CD8-positive, alpha-beta memory T cell (primary cell): ENCODE data around the gene ADAM8. TPM values are rescaled to one million over a fixed set of nuclear protein-coding genes. Genes with fewer than 3 reads are reported as not detected.
"Not testable (repeated sequence)": the region's sequence is repeated elsewhere in the genome, so short reads cannot be mapped to it uniquely, and the experiment has no call there.

Experiments used
- CTCF ChIA-PET: fragments of 350-600 bp; sonication (Branson Sonifier 250); formaldehyde crosslinking; loops from one replicate; lab custom pipeline; 2021; ENCODE audit warnings: antibody characterized with exemption; lab: Charles Lee
- POLR2A ChIA-PET: fragments of 350-600 bp; sonication (Branson Sonifier 250); formaldehyde crosslinking; loops from one replicate; lab custom pipeline; 2021; ENCODE audit warnings: antibody characterized with exemption; lab: Charles Lee
- DNase-seq, 5 donors: peaks; one replicate each; pipeline versions ENCODE4 v3.0.0 to v3.0.0-alpha.2; 2020 to 2022; ENCODE audit warnings: mixed read lengths in 1 of 5
- H3K27ac ChIP-seq: one replicate; pipeline ENCODE4 v1.7.0; 2013; ENCODE audit warnings: low read depth, mild to moderate bottlenecking, low read length, moderate library complexity
- H3K27me3 ChIP-seq: 2 replicates; pipeline ENCODE4 v1.7.0; 2013; ENCODE audit warnings: low read length, mild to moderate bottlenecking; ENCODE audit not compliant: insufficient read depth, poor library complexity, severe bottlenecking
- H3K36me3 ChIP-seq: 2 replicates; pipeline ENCODE4 v1.7.0; 2013; ENCODE audit warnings: mild to moderate bottlenecking, low read length, moderate library complexity; ENCODE audit not compliant: insufficient read depth
- H3K4me1 ChIP-seq: 2 replicates; pipeline ENCODE4 v1.7.0; 2013; ENCODE audit warnings: mild to moderate bottlenecking, low read length, moderate library complexity; ENCODE audit not compliant: insufficient read depth
- H3K4me3 ChIP-seq: 2 replicates; pipeline ENCODE4 v1.7.0; 2013; ENCODE audit warnings: mild to moderate bottlenecking, low read length
- H3K9me3 ChIP-seq: 2 replicates; pipeline ENCODE4 v1.7.0; 2013; ENCODE audit warnings: mild to moderate bottlenecking, low read length
- H3K27ac Mint-ChIP-seq, 8 donors: one replicate each; pipeline ENCODE4 v1.8.0; 2020 to 2021; ENCODE audit warnings: mixed read lengths in 8 of 8, mild to moderate bottlenecking in 6 of 8, inconsistent platforms in 3 of 8, moderate library complexity in 3 of 8
- H3K27me3 Mint-ChIP-seq, 2 donors: one replicate each; pipeline ENCODE4 v1.8.0; 2020 to 2021; ENCODE audit warnings: mixed read lengths in 2 of 2, mild to moderate bottlenecking in 1 of 2, moderate library complexity in 1 of 2
- H3K36me3 Mint-ChIP-seq, 3 donors: one replicate each; pipeline ENCODE4 v1.8.0; 2020 to 2021; ENCODE audit warnings: mixed read lengths in 3 of 3, inconsistent platforms in 1 of 3, mild to moderate bottlenecking in 1 of 3
- H3K4me1 Mint-ChIP-seq, 3 donors: one replicate each; pipeline ENCODE4 v1.8.0; 2020 to 2021; ENCODE audit warnings: mixed read lengths in 3 of 3, inconsistent platforms in 1 of 3, mild to moderate bottlenecking in 1 of 3
- H3K4me3 Mint-ChIP-seq, 7 donors: one replicate each; pipeline ENCODE4 v1.8.0; 2020 to 2021; ENCODE audit warnings: mixed read lengths in 7 of 7, mild to moderate bottlenecking in 6 of 7, moderate library complexity in 4 of 7, inconsistent platforms in 2 of 7
- H3K9me3 Mint-ChIP-seq, 5 donors: one replicate each; pipeline ENCODE4 v1.8.0; 2020 to 2022; ENCODE audit warnings: mixed read lengths in 5 of 5, mild to moderate bottlenecking in 3 of 5, moderate library complexity in 2 of 5, inconsistent platforms in 1 of 5
- polyA plus RNA-seq: library from polyadenylated mRNA; unstranded; fragments of 300-500 nt; fragmentation: Illumina TruSeq; gene quantifications from one replicate; pipeline ENCODE4 v1.2.3, GENCODE V29; 2021
- total RNA-seq, 2 experiments: library from RNA; stranded (reverse); gene quantifications; one replicate each; pipeline ENCODE4 v1.2.3, GENCODE V29; 2021

Gene ADAM8
- total RNA-seq (10 to 100 TPM; 67.0 to 70.0 TPM), polyA plus RNA-seq (74.9 TPM)

DNA sequence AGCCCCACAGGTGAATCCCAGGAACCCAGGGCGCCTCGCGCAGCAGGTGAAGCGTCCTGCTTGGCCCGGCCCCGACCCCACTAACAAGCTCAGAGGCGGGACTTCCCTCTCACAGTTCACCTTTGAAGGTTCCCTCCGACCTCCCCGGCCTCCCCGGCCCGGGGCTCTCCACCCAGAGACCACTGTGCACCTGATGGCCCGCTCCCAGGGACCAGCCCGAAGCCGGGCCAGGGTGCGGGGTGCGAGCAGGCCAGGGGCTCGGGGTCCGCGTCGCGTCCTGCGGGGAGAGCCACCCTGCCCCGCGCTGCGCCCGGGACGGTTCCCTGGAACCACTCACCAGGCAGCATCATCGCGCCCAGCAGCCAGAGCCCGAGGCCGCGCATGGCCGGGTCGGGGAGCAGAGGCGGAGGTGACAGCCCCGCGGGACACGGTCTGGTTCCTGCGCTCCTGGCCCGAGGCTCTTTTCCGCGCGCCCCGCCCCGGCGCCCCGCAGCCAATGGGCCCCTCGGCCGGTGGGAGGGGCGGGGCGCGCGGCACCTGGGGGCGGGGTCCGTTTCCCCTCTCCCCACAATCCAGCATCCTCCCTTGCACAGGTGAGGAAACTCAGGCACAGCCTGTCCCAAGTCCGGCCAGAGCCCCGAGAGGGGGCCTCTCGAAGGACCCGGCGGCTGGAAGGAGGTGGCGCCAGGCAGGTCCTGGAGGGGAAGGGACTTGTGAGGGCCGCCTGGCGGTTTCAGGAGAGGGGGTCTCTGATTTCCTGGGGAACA is at the start of gene ADAM8:
Gene ADAM8 (minus strand): TSS at position 434 of the 767 bp plus-strand sequence. CDS start 51 bp downstream, at position 383.
- peaks cover 23 to 54% (median 34%) of the 10 kb centered on the region in 3 donors for H3K4me1 Mint-ChIP-seq
- Histone ChIP-seq H3K4me3 (peak within 1 kb of the TSS; percentile 88), H3K27ac (peak within 1 kb of the TSS; percentile 96), H3K27me3 (no peaks in the 10 kb centered on the region), H3K4me1 (peaks cover 45% of the 10 kb centered on the region), H3K9me3 (no peaks in the 10 kb centered on the region), H3K36me3 (peaks cover 3% of the 10 kb centered on the region)
- no peaks in the 10 kb centered on the region for H3K9me3 Mint-ChIP-seq
- peak in 4 of 5 donors; percentile 58 to 75 (median 66) for DNase-seq
- H3K4me3 Mint-ChIP-seq, result peak within 1 kb of the TSS; percentile 88 to 98 (median 91)
- peak within 1 kb of the TSS; percentile 94 to 100 (median 98) for H3K27ac Mint-ChIP-seq
- no peaks in the 10 kb centered on the region for H3K27me3 Mint-ChIP-seq
- H3K36me3 Mint-ChIP-seq, result peaks cover 0 to 34% (median 0%) of the 10 kb centered on the region in 3 donors
- ChIA-PET POLR2A (interaction anchor here (1.0 to 2.2 kb wide), 5 partner anchors 12 to 35 kb away, joined by 3 to 15 read pairs (median 5); no protein-coding TSS in a partner anchor), CTCF (interaction anchor here (0.9 to 4.3 kb wide), 6 partner anchors 17 to 132 kb away, joined by 3 to 28 read pairs (median 11); no protein-coding TSS in a partner anchor)

DNA sequence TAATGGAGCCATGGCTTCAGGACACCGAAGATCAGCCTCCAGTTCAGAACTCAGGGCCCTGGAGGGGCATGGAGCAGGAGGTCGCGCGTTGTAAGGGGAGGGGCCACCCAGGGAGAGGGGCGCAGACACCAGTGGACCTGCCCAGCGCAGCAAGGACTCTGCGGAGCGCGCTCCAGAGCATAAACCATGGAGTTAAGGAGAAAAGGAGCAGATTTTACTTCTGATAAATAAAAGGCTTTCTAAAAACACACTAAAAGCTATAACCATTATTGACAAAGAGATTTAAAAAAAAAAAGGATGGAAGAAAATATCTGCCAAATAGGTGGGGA is 49.5 kb upstream of the ADAM8 start:
- H3K36me3 ChIP-seq, result no peaks in the 10 kb centered on the region
- peak overlapping the region in 3 of 7 donors; percentile 12 to 50 (median 24) for H3K4me3 Mint-ChIP-seq

DNA sequence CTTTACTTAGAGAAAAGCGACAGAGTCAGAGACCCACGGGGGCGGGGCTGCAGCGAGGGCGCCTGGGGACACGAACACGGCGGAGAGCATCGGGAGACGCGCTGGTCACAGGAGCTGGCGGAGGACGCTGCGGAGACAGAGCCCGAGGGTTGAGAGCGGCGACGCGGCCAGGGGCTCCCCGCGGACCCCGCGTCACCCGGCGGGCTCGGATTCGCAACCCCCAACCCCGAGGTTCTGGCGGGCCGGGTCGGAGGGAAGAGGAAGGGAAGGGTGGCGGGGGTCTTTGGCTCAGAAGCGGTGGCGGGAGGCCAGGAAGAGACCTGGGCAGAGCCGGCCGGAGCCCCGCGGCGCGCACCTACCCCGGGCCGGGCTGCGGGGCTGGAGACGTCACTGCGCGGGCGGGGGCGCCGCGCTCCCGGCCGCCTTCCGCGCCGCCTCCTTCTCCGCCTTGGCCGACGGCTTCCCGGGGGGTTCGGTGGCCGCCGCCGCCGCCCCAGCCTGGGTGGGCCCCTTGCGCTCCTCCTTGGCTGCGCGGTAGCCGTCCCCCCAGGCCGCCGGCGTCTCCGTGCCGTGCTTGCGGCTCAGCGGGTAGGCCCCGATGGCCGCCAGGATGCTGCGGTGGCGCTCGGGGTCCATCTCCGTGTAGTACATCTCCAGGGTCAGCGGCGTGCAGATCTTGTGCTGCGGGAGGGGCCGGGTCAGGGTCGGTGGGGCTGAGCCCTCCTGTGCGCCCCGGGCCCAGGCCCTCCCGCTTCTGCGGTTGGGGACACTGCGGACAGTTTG is 49.0 kb upstream of the ADAM8 start:
- Mint-ChIP-seq H3K4me3 (peak overlapping the region; percentile 37 to 85 (median 74)), H3K27ac (peak overlapping the region in 2 of 8 donors; percentile 18 to 47), H3K36me3 (no peaks in the 10 kb centered on the region), H3K4me1 (peaks cover 5 to 21% (median 6%) of the 10 kb centered on the region in 3 donors), H3K9me3 (no peaks in the 10 kb centered on the region), H3K27me3 (peaks cover 16 to 36% of the 10 kb centered on the region in 2 donors)
- Histone ChIP-seq H3K9me3 (no peaks in the 10 kb centered on the region), H3K4me1 (peaks cover 20% of the 10 kb centered on the region), H3K27me3 (peaks cover 39% of the 10 kb centered on the region), H3K4me3 (peak overlapping the region; percentile 34), H3K36me3 (no peaks in the 10 kb centered on the region), H3K27ac (no peak overlapping the region)
- peak in 1 of 5 donors; percentile 45 for DNase-seq
- ChIA-PET POLR2A (interaction anchor here (1.0 kb wide), 1 partner anchor 9 kb away, joined by 3 read pairs; no protein-coding TSS in a partner anchor), CTCF (interaction anchor here (0.8 kb wide), 1 partner anchor 36 kb away, joined by 3 read pairs; no protein-coding TSS in a partner anchor)

More for the DNA sequence above, 49.5 kb upstream of the ADAM8 start:
- no peaks in the 10 kb centered on the region for H3K9me3 Mint-ChIP-seq
- peaks cover 5 to 21% (median 6%) of the 10 kb centered on the region in 3 donors for H3K4me1 Mint-ChIP-seq
- H3K4me1 ChIP-seq, result peaks cover 20% of the 10 kb centered on the region
- ChIA-PET CTCF (no interaction called here), POLR2A (interaction anchor here (1.0 kb wide), 1 partner anchor 8 kb away, joined by 3 read pairs; no protein-coding TSS in a partner anchor)
- H3K27me3 Mint-ChIP-seq, result peaks cover 16 to 41% of the 10 kb centered on the region in 2 donors
- H3K9me3 ChIP-seq, result no peaks in the 10 kb centered on the region
- H3K4me3 ChIP-seq, result peak overlapping the region; percentile 34
- H3K36me3 Mint-ChIP-seq, result no peaks in the 10 kb centered on the region
- no peak overlapping the region for H3K27ac ChIP-seq
- no peak for DNase-seq
- peaks cover 39% of the 10 kb centered on the region for H3K27me3 ChIP-seq
- H3K27ac Mint-ChIP-seq, result no peak overlapping the region

DNA sequence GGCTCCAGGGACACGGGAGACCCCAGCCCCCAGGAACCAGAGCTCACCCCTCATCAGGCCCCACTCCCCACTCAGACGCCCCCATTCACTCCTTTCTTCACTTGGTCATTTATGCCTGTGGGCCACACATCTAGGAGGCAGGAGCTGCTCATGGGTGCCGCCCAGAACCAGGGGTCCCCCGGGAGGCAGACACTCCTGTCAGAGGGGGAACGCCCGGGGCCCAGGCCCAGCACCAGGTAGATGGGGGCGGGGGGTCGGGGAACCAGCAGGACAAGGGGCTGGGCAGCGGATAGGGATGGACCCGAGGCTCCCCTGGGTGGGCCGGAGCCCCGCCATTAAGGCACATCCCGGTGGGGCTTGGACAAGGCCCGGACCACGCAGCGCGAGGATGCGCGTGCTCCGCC is 48.2 kb upstream of the ADAM8 start:
- no peak overlapping the region for H3K27ac ChIP-seq
- no peaks in the 10 kb centered on the region for H3K9me3 ChIP-seq
- POLR2A ChIA-PET, result interaction anchor here (0.6 to 1.5 kb wide), 2 partner anchors 9 to 25 kb away, joined by 3 to 4 read pairs; no protein-coding TSS in a partner anchor
- peak in 1 of 5 donors; percentile 37 for DNase-seq
- peak overlapping the region in 1 of 8 donors; percentile 60 for H3K27ac Mint-ChIP-seq
- no peaks in the 10 kb centered on the region for H3K36me3 Mint-ChIP-seq
- peaks cover 39% of the 10 kb centered on the region for H3K27me3 ChIP-seq
- CTCF ChIA-PET, result interaction anchor here (0.8 to 2.7 kb wide), 4 partner anchors 7 to 37 kb away, joined by 3 to 12 read pairs (median 5); partner anchors contain the start of gene CALY
- H3K4me1 Mint-ChIP-seq, result peaks cover 4 to 19% (median 4%) of the 10 kb centered on the region in 3 donors
- H3K27me3 Mint-ChIP-seq, result peaks cover 18 to 41% of the 10 kb centered on the region in 2 donors
- H3K4me1 ChIP-seq, result peaks cover 19% of the 10 kb centered on the region
- H3K9me3 Mint-ChIP-seq, result no peaks in the 10 kb centered on the region
- peak overlapping the region; percentile 4 for H3K4me3 ChIP-seq
- H3K36me3 ChIP-seq, result no peaks in the 10 kb centered on the region
- H3K4me3 Mint-ChIP-seq, result peak overlapping the region in 4 of 7 donors; percentile 20 to 85 (median 44)

DNA sequence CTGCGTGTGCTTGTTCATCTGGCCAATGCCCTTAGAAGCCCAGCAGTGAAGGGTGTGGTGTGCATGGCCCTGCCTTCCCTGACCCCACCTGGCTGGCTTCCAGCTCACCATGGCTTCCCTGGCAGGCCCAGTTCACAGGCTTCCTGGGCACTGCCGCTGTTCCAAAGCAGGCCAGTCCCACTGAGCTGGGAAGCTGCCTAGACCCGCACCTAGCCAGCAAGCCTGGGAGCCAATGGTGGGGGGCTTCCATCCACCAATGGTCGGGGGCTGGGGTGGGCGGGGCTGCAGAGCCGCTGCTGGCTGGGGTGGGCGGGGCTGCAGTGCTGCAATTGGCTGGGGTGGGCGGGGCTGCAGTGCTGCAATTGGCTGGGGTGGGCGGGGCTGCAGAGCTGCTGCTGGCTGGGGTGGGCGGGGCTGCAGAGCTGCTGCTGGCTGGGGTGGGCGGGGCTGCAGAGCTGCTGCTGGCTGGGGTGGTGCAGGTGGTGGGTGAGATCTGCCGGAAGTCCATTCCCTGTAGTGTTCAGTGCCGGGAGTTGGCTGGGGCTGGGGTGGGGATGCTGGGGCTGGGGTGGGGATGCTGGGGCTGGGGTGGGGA is 47.6 kb upstream of the ADAM8 start:
- Histone ChIP-seq H3K9me3 (no peaks in the 10 kb centered on the region), H3K4me1 (peaks cover 13% of the 10 kb centered on the region), H3K36me3 (no peaks in the 10 kb centered on the region), H3K4me3 (no peak overlapping the region), H3K27me3 (peaks cover 36% of the 10 kb centered on the region), H3K27ac (no peak overlapping the region)
- Mint-ChIP-seq H3K27ac (no peak overlapping the region), H3K9me3 (no peaks in the 10 kb centered on the region), H3K4me3 (no peak overlapping the region), H3K36me3 (no peaks in the 10 kb centered on the region), H3K27me3 (peaks cover 14 to 39% of the 10 kb centered on the region in 2 donors), H3K4me1 (peaks cover 1 to 15% (median 3%) of the 10 kb centered on the region in 3 donors)
- ChIA-PET POLR2A (interaction anchor here (0.6 to 1.5 kb wide), 2 partner anchors 8 to 25 kb away, joined by 3 to 4 read pairs; no protein-coding TSS in a partner anchor), CTCF (interaction anchor here (0.7 to 2.7 kb wide), 5 partner anchors 8 to 37 kb away, joined by 3 to 12 read pairs (median 5); partner anchors contain the start of gene CALY)
- peak; percentile 46 to 75 (median 55) for DNase-seq

DNA sequence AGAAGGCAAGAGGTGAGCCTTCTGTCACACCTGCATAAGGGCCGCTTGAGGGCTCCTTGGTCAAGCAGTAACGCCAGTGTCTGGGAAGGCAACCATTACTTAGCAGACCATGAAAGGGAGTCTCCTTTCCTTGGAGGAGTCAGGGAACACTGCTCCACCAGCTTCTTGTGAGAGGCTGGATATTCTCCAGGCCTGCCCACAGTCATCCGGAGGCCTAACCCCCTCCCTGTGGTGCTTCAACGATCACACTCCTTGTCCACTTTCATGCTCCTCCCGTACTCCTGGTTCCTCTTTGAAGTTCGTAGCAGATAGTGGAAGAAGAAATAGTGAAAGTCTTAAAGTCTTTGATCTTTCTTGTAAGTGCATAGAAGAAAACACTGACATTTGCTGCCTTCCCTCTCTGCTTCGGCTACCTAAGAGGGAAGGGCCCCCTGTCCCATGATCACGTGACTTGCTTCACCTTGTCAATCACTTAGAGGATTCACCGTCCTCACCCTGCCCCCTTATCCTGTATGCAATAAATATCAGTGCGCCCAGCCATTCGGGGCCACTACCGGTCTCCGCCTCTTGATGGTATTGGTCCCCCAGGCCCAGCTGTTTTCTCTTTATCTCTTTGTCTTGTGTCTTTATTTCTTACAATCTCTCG is 45.5 kb upstream of the ADAM8 start:
- Mint-ChIP-seq H3K4me1 (peaks cover 5 to 24% (median 7%) of the 10 kb centered on the region in 3 donors), H3K27me3 (peaks cover 9 to 26% of the 10 kb centered on the region in 2 donors)
- CTCF ChIA-PET, result interaction anchor here (1.3 to 2.7 kb wide), 3 partner anchors 8 to 15 kb away, joined by 3 to 14 read pairs (median 12); no protein-coding TSS in a partner anchor
- H3K9me3 ChIP-seq, H3K9me3 Mint-ChIP-seq, POLR2A ChIA-PET, H3K4me3 ChIP-seq, H3K27ac Mint-ChIP-seq, H3K36me3 ChIP-seq, H3K27ac ChIP-seq, H3K36me3 Mint-ChIP-seq, H3K4me3 Mint-ChIP-seq, DNase-seq: not testable (repeated sequence)
- Histone ChIP-seq H3K4me1 (peaks cover 12% of the 10 kb centered on the region), H3K27me3 (peaks cover 18% of the 10 kb centered on the region)
